NCI-H2171 treated with DMSO at 0.1 percent for 48 hours (cell line): Measurements from ENCODE around the gene PLRG1.

Experiments
- DNase-seq: peaks from one replicate; lab custom pipeline; 2025; lab: John Stamatoyannopoulos, UW

Gene PLRG1

DNA sequence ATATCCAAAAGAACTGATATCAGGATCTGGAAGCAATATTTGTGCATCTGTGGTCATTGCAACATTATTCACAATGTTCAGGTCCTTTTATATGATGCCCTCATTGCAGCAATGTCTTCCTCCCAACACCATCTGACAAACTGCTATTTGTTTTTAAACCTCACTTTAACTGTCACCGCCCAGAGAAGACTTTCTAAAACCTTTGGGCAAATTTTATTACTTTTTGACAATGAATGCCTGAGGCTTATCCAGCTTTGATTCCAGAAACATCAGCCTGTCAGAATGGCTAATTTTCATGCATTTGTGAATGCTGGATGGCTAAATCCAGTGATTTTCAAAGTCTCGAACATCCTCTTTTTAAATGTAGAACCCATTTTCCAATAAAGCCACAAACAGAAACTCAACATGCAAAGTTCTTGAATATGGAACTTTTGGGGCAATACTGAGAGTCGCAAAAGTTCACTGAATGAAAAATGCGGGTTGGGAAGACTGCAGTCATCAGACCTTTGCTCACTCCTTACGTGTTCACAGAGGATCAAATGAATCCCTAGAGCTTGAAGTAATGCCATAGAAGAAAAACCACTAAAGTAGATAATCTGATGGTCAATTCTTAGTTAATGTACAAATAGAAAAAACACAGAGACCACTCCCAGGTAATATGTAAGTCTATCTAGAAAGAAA, 23.1 kb upstream of the PLRG1 start:
- DNase-seq, result no peak

DNA sequence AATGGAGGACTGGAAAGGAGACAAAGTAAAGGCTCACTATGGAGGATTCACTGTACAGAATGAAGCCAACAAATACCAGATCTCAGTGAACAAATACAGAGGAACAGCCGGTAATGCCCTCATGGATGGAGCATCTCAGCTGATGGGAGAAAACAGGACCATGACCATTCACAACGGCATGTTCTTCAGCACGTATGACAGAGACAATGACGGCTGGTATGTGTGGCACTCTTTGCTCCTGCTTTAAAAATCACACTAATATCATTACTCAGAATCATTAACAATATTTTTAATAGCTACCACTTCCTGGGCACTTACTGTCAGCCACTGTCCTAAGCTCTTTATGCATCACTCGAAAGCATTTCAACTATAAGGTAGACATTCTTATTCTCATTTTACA, 19.4 kb upstream of the PLRG1 start:
- no peak for DNase-seq

DNA sequence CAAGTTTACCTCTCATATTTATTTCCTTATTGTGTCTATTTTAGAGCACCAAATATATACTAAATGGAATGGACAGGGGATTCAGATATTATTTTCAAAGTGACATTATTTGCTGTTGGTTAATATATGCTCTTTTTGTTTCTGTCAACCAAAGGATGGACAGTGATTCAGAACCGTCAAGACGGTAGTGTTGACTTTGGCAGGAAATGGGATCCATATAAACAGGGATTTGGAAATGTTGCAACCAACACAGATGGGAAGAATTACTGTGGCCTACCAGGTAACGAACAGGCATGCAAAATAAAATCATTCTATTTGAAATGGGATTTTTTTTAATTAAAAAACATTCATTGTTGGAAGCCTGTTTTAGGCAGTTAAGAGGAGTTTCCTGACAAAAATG, 18.8 kb upstream of the PLRG1 start:
- DNase-seq, result no peak

DNA sequence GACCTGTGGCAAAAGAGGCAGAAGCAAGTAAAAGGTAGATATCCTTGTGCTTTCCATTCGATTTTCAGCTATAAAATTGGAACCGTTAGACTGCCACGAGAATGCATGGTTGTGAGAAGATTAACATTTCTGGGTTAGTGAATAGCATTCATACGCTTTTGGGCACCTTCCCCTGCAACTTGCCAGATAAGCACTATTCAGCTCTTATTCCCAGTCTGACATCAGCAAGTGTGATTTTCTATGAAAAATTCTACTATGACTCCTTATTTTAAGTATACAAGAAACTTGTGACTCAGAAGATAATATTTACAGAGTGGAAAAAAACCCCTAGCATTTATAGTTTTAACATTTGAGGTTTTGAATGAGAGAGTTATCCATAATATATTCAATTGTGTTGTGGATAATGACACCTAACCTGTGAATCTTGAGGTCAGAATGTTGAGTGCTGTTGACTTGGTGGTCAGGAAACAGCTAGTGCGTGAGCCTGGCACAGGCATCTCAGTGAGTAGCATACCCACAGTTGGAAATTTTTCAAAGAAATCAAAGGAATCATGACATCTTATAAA, 16.5 kb upstream of the PLRG1 start:
- DNase-seq, result no peak

DNA sequence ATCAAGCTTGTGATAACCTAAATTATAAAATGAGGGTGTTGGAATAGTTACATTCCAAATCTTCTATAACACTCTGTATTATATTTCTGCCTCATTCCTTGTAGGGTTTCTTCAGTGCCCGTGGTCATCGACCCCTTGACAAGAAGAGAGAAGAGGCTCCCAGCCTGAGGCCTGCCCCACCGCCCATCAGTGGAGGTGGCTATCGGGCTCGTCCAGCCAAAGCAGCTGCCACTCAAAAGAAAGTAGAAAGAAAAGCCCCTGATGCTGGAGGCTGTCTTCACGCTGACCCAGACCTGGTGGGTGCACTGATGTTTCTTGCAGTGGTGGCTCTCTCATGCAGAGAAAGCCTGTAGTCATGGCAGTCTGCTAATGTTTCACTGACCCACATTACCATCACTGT, 15.5 kb upstream of the PLRG1 start:
- no peak for DNase-seq

DNA sequence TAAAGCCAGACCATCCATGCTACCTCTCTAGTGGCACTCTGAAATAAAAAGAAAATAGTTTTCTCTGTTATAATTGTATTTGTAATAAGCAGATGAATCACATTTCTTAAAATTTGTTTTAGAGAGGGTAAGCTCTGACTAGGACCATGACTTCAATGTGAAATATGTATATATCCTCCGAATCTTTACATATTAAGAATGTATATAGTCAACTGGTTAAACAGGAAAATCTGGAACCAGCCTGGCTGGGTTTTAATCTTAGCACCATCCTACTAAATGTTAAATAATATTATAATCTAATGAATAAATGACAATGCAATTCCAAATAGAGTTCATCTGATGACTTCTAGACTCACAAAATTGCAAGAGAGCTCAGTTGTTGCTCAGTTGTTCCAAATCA, 14.1 kb upstream of the PLRG1 start:
- DNase-seq, result no peak

DNA sequence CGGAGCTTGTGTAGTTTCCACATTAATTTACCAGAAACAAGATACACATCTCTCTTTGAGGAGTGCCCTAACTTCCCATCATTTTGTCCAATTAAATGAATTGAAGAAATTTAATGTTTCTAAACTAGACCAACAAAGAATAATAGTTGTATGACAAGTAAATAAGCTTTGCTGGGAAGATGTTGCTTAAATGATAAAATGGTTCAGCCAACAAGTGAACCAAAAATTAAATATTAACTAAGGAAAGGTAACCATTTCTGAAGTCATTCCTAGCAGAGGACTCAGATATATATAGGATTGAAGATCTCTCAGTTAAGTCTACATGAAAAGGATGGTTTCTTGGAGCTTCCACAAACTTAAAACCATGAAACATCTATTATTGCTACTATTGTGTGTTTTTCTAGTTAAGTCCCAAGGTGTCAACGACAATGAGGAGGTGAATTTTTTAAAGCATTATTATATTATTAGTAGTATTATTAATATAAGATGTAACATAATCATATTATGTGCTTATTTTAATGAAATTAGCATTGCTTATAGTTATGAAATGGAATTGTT, 12.6 kb upstream of the PLRG1 start, which contains the start of gene FGB:
Gene FGB (plus strand): TSS at position 315 of the 558 bp plus-strand sequence. CDS start 8 bp downstream, at position 323.
- no peak for DNase-seq

DNA sequence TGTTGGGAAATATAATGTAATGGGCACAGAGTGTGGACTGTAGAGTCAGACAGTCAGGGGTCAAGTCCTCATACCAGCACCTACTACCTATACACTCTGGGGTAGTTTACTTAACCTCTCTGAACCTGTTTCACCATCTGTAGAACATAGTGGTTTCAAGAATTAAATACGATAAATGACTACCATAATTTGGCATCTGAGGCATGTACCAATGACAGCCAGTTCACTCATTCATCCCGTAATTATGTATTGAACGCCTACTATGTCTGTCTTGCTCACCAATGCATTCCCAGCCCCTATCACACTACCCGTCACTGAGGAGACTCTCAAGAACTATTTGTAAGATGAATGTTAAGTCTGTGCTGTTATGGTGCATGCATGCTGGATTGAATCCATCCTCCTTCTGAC, 10.6 kb upstream of the PLRG1 start:
- DNase-seq, result no peak

DNA sequence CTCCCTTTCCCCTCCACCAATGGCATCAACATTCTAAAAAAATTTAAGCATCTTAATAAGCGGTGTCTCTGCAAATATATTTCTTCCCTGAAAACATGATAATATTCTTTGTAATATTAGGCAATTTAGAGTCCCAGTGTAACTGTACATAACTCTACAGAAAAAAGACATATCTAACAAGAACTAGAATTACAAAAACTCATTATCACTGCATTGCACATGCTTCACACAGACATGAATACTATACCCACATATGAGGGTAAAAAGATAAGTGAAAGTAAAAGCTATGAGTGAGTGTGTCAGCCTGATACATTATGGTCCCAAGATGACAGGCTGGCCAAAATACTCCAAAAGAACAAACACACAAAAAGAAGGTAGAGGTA, 10.2 kb upstream of the PLRG1 start:
- no peak for DNase-seq

DNA sequence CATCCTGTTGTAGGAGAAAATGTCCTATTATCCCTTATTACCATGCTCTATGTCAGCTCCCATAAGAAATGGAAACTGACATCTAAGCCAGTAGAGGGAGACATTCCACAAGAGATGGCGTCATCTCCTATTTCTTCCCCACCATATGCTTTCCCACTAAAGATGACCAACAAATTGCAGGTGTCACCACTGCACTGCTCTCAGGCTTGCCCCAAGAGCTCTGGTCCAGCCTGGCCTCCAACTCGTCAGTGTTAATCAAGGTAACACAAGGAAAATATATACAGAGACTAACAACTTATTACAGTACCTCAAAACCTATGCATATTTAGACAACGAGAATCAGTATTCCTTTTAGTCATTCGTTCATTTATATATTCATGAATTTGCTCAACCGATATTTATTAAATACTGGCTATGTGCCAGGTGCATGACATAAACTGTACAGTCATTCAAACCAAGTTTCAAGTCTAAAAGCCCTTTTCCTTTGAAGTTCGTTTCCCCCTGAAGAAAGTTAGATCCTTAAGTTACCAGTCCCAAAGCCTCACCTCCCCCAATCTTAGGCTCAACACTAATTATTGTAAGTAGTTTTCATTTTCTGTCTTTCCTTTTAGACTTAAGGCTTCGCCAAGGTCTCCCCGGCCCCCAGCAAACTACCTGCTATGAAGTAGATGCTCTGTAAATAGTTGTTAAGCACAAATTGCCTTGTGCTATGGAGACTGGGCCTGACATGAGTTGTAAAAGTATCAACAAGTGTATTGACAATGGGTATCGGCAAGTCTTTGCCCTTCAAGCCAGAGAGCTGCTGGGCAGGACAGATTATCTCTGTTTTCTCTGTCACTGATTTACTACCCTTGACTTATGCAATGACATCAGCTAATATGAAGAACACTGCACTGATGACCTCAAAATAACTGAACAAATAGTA, 9.6 kb upstream of the PLRG1 start:
- DNase-seq, result peak; percentile 16

DNA sequence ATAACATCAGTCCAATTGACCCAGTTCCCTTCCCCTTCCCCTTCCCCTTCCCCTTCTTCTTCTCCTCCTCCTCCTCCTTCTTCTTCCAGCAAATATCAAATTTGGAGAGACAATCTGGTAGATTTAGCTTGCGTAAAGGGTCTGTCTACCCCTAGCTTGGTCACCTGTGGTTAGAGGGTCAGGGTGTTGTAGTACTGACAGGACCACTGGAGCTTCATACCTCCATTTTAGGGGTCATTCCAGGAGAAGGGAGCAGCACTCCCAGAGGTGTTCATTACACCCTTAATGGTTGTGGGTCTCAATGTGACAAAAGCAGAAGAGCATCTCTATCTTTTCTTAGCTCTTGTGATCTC, 8.9 kb upstream of the PLRG1 start:
- DNase-seq, result no peak

DNA sequence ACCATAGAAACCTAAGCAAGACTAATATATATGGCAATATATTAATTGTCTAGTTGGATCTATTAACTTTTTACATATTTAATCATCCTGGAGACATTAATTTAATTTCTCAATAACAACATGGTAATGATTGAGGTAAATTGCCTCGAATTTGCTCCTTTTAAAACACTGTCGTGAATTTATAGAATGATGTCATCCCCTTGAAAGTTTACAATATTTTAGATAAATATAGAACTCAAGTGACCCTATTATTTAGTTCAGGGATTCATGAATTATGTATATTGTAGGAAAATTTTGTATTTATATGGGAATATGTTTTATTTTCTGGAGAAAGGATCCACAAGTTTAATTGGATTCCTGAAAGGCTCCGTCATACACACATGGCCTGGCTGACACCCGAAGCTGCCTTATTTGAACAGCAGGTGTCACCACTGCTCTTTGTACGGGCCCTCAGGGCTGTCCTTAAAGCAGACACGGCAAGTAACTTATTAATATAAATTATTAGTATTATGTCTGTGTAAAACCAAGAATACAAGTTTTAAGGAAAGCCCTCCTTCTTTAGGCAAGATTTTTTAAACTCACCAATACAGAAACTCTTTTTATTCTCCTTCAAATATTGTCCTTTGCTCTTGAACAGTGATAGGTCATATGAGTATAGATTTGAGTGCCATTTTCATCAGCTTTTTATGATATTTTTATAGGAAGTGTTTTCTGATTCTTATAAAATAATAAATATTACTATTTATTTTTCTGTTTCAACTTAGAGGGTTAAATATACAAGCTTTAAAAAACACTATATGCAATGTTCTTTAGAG, 1.9 kb upstream of the PLRG1 start:
- DNase-seq, result peak; percentile 50

DNA sequence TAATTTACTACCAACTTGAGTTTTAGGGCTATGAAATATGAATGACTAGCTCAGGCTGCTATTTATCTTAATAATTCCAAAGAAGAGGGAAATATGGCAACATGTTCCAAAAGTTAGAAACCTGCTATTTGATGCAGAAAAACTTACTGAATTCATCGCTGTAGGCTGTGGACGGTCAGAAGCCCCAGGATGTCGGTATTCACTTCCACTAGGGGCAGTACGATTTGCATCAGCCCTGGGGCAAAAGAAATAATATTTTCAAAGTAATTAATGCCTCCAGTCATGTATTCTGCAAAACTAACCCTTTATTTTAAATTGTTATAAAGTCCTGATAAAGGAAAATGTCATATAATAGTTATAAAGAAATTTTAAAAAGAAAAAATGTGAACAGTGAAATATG, 4.5 kb downstream of the PLRG1 start:
- no peak for DNase-seq

DNA sequence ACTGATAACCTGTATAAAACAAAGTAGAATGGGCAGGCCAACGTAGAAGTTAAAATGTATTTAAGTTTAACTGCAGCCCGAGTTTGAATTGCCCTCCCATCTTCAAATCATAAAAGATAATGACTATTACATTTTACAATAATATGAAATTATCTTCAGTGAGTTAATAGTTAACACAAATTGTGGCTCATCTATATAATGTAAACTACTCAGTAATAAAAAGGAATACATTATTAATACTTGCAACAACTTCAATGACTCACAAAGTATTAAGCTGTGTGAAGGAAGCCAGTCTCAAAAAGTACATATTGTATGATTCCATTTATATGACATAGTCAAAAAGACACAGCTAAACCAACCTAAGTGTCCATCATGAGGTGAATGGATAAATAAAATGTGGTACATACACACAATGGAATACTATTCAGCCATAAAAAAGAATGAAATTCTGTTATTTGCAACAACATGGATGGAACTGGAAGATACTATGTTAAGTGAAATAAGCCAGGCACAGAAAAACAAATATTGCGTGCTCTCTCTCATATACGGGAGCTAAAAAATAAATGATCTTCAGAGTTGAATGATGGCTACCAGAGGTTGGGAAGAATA, 7.8 kb downstream of the PLRG1 start:
- DNase-seq, result no peak

DNA sequence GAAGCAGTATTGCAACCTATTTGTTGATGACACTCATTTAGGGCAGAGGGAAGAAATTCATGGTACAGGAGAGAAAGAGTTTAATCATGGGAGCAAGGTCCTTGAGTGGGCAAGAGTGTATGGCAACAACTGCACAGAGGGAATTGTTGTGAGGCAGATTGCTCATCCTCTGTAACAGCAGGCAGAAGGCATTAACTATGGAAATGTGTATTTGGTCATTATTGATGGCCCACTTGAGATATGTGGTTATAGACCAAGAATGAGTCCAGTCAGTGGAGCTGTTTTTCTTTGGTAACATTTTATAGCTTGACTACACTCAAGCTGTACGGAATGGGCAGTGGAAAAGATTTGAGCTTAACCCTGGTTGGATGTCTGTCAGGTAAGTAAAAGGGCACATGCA, 15.9 kb downstream of the PLRG1 start:
- DNase-seq, result no peak

DNA sequence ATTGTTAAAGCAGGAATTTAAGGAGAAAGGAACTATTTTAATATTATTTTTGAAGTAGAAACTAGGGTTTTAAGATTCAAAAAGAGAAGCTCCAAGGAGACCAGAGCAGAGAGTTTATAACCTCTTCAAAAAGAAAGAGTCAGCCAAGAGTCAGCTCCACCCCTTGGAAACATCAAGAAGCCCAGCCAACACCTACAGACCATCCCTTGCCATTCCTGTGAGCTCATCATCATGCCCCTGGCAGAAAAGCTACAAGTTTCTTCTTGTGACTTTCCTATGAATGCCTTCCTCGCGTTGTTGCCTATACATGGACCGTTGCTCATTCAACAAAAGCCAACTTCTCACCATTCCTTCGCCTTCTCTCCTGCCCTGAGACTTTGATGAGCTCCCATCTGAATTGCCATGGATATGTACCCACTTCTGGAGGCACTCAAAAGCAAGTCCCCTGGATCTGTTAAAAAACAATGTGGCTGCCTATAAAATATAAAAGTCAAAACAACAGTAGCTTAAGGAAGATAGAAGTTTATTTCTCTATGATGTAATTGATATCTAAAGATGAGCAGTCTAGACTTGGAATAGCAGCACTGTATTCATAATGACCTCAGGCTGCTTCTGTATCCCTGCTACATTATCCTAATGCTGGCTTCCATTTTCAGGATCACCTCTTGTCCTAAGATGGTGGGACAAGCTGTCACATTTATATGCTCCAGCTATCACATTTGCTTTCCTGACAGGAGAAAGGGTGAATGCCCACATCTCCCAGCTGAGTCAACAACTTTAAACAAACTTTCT, 20.3 kb downstream of the PLRG1 start:
- no peak for DNase-seq

DNA sequence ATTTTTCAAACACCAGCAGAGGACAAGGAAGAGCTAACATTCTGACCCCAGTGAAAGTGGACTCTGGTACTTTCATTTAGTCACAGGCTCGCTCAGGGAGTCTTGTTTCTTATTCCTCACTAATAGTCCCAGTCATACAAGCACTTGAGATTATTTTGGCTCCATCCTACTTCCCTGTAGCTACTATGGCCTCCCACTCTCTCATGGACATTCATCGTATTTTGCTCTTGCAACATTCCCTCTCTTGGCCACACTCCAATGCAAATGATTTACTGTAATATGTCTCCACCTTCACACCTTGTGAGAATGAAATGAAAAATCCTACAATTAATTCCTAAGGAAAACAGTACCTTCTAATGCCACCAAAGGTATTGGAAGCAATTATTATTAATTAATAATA, 21.3 kb downstream of the PLRG1 start:
- DNase-seq, result no peak

DNA sequence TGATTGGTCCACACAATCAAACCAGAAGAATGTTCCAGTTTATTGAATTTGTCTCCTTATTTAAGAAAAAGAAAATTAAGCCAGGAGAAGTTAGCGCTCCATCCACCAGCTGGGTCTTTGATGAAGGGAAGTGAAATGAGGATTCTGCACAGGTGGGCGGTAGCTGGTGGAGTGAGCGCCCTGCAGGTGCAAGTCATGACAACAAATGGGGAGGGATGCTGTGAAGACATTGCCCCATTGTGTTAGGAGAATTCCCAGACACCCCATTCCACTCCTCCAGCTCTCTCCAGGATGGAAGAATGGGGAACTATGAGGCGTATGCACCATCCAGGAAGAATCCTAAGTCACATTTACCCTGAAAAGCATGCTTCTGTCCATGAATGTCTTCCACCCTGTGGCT, 22.9 kb downstream of the PLRG1 start:
- DNase-seq, result no peak

DNA sequence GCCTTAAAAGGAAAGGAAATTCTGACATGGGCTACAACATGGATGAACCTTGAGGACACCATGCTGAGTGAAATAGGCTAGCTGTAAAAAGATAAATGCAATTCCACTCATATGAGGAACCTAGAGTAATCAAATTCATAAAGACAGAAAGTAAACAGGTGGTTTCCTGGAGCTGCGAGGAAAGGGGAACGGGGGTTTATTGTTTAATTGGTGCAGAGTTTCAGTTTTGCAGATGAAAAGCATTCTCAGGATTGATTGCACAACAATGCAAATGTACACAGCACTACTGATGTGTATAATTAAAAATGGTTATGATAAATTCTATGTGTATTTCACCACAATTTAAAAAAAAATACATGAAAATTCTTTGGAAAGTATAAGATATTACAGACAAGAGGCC, 24.0 kb downstream of the PLRG1 start:
- no peak for DNase-seq

DNA sequence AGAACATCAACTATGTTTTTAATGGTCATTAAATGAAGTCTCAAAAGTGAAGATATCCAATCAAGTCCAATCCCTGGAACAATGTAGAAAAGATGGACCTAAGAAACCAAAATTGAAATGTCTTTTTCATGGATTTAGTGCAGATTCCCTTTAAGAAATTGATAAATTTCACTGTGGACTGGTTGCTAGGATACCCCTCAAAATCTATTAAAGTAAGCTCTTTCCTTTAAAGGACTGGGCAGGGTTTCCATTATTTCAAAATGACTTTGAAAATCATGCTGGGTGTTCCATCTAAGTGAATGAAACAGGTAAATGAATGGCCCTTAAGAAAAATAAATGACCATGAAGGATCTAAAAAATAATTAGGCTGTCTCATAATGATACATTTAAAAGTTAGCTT, 28.6 kb downstream of the PLRG1 start:
- no peak for DNase-seq

DNA sequence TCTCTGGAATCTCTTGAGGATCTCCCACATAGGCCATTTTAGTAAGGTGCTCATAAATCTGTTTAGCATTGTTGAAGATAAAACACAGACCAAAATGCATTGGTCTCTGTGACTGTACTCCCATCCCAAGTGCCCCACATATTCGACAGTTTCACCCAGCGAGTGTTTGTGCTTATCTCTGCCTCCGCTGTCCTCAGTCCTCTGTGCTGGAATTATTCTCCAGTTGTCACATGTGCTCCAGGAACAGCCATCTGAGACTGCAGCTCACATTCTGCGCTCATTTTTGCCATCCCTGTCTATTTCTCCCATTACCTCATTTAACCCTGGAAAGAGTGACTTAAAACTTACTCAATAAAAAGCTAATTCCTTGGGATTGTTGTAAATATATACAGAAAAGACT, 31.0 kb downstream of the PLRG1 start:
- no peak for DNase-seq
